GM18519 (cell line): ENCODE results near the gene NAT14.

Experiments
- ATAC-seq: cut with Tn5 transposase; IDR thresholded peaks from one replicate; pipeline ENCODE4 v1.9.1; 2021; ENCODE audit warnings: mild to moderate bottlenecking, moderate library complexity; ENCODE audit not compliant: unreplicated experiment, low FRiP score

The NAT14 gene

DNA sequence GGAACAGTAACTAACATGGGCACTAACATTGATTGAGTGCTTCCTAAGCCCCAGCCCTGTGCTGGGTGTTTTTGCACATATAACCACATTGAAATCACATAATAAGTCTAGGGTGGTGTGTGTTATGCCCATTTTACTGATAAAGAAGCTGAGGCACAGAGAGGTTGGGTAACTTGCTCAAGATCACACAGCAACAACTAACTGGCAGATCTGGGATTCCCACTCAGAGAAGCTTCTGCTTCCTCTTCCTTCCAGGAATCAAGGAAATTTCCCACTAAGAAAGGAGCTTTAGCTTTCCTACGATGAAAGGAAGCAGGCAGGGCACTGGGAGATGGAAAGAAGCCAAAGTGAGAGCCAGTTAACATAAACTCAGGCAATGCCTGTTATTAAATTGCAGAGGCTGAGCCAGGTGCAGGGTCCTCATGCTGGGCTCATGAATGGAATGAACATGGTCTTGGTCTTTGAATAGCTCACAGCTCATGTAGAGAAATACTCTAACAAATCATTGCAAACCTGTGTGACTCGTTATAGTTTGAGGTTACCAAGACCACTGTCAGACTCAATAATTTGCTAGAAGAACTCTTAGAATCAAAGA, 13.4 kb downstream of the NAT14 start:
- ATAC-seq: no peak

DNA sequence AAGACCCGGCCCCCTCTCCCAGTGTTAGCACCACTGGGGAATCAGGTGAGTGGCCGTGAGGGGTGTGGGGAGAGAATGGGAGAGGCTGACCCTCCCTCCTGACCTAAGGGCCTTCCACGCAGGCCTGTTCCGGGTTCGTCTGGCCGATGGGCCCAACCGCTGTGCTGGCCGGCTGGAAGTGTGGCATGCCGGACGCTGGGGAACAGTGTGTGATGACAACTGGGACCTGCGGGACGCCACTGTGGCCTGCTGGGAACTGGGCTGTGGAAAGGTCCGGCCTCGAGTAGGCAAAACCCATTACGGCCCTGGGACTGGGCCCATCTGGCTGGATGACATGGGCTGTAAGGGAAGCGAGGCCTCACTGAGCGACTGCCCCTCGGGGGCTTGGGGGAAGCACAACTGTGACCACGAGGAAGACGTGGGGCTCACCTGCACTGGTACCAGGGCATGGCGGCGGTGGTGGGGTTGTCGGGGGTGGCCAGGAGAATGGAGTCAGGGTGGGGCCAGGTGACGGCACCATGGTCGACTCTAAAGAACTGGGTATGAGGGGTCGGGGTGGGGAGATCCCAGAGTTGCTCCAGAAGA, 15.5 kb downstream of the NAT14 start:
- ATAC-seq: no peak

DNA sequence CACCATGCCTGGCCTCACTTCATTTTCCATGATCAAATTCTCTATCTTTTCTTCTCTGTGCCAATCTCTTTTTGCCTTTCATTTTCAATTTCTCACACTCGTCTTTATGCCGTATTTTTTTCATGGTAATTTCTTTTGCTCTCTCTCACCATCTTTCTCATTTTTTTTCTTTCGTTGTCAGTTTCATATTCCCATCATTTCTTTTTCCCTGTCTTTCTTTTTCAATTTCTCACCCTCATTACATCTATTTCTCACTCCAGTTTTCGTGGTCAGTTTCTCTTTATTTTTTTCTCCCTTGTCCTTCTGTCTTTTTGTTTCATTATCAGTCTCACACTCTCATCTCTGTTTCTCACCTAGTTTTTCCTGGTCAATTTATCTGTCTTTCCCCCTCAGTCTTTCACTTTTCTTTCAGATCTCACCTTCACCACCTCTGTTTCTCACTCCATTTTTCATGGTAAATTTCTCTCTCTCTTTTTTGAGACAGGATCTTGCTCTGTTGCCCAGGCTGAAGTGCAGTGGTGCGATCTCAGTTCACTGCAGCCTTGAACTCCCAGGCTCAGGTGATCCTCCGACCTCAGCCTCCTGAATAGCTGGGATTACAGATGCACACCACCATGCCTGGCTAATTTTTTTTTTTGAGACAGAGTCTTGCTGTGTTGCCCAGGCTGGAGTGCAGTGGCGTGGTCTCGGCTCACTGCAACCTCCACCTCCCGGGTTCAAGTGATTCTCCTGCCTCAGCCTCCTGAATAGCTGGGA, 17.4 kb downstream of the NAT14 start:
- no peak for ATAC-seq

DNA sequence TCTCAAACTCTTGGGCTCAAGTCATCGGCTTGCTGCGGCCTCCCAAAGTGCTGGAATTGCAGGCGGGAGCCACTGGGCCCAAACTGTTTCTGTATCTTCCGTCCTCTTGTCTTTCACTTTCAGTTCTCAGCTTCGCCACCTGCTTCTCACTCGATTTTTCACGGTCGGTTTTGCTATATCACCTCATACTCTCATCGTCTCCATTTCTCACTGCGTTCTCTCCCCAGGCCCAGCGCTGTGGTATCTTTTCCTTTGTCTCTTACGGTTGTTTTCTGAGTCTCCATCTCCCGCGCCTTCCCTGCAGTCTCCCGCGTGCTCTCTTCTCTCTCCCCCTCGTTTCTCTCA, 18.1 kb downstream of the NAT14 start:
- no peak for ATAC-seq

DNA sequence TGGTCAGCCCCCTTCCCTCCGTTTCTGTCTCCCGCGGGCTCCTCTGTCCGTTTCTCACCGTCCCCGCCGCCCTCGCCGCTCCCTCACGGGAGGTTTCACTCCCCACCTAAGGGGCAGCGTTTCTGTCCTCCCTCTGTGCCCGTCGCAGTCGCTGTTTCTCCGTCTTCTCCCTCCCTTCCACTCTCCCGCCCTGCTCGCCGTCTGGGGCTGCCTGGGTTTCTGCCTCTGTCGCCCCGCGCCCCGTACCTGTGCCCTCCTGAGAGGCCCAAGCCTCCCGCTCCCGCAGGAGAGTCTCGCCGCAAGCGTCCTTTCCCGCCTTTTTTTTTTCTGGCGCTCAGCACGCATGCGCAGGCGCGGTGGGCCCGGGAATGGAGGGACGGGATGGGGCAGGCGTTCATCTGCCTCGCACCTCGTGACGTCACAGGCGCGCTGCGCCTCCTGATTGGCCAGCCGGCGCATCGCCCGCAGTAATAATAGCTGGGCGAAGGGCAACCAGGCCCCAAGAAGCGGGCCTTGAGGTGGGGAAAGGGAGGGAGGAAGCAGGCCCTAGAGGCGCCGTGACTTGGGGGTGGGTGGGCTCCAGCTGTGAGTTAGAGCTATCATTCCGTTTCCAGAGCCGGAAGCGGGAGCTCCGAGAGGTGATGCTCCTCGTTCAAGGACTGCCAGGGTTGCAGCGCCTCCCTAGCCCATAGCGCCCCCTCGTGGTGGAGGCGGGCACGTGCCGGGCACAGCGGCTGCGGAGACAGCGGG, 18.7 kb downstream of the NAT14 start:
- peak; percentile 84 for ATAC-seq

DNA sequence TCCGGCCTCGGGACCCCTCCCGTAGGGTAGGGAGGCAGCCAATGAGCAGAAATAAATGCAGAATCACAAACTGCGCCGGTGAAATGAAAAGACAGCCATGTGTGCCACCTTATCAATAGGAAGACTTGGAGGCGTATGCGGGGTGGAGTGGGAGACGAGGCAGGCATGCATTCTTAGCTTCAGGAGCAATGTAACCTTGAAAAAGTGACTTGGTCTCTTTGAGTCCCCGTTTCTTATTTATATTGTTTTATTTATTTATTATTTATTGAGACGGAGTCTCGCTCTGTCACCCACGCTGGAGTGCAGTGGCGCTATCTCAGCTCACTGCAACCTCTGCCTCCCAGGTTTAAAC, 19.2 kb downstream of the NAT14 start:
- no peak for ATAC-seq

DNA sequence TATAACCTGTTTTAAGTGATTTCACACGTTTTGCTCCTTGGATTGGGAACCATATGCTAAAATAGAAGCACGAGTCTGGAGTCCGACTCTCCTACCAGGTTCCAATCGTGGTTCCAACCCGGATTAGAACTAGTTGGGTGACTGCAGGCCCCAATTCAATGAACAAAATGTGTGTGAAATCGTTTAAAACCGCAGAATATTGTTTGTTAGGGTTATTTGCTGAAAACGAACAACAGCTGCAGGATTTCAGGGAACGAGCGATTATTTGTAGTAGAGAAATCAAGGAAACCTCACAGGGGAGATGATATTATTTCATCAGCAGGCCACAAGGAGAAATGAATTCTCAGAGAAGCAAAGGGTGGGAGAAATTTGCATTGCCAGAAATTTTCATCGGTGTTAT, 20.0 kb downstream of the NAT14 start:
- ATAC-seq: no peak

DNA sequence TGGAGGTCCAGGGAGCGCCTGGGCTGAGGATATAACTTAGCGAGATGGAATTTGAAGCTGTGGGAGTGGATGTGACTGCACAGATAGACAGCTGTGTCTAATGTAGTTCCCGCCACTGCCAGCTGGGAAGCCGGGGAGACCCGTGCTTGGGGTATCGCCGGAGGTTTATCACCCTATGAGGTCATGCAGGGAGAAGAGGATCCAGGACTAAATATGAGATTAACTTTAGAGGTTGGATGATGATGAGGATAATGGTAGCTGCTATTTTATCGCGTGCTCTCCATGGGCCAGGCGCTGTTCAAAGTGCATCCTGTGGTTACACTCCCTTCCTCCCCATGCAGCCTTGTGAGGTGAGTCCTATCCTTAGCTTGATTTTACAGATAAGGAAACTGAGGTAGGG, 23.1 kb downstream of the NAT14 start:
- ATAC-seq: no peak

DNA sequence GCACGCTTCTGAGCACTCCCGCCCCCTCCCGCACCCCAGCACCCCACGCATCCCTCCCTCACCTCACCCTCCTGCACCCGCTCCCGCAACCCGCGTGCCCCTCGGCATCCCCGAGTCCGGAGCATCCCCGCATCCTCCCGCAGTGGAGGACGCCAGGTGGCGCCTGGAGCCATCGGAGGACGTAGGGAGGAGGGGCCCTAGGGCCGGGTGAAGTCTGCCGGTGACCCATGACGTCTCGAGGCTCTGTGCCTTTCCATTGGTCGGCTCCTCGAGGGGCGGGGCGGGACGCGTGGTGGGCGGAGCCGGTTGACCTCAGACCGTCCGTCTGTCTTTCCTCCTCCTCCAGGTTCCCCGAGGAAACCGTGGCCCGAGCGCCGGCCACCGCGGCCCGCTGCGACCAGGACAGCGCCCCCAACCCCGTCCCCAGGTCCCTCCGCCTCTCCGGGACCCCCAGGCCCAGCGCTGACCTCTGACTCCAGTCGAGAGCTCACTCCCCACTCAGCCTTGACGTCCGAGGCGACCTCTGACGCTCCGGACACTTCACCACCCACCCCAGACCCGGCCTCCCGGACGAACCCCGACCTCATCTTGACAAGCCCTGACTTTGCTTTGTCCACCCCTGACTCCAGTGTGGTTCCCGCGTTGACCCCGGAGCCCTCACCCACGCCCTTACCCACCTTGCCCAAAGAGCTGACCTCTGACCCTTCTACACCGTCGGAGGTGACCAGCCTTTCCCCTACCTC, 32.1 kb downstream of the NAT14 start:
- peak; percentile 94 for ATAC-seq

DNA sequence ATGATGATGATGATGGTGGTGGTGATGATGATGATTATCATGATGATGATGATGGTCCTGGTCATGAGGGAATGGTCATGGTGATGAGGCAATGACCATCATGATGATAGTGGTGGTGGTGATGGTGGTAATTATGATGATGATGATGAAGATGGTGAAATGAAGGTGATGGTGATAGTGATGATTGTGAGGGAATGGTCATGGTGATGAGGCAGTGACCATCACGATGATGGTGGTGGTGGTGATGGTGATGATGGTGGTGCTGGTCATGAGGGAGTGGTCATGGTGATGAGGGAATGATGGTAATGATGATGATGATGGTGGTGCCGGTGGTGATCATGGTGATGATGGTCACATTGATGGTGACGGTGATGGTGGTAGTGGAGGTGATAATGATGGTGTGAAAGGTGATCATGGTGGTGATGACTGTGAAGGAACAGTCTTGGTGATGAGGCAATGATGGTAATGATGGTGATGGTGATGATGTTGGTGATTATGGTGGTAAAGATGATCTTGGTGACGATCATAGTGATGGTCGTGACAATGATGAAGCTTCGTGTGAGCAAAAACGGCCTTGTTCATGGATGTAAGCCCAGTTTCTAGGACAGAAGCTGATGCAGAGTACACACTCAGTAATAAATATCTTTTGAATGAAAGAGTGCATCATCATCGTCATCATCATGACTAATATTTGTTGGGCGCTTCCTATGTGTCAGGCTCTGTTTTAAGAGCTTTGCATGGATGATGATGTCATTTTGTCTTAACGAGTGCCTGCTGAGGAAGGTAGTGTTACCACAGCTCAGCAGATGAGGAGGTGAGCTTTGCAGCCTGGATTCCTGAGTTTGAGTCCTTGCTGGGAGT, 34.7 kb downstream of the NAT14 start:
- no peak for ATAC-seq

DNA sequence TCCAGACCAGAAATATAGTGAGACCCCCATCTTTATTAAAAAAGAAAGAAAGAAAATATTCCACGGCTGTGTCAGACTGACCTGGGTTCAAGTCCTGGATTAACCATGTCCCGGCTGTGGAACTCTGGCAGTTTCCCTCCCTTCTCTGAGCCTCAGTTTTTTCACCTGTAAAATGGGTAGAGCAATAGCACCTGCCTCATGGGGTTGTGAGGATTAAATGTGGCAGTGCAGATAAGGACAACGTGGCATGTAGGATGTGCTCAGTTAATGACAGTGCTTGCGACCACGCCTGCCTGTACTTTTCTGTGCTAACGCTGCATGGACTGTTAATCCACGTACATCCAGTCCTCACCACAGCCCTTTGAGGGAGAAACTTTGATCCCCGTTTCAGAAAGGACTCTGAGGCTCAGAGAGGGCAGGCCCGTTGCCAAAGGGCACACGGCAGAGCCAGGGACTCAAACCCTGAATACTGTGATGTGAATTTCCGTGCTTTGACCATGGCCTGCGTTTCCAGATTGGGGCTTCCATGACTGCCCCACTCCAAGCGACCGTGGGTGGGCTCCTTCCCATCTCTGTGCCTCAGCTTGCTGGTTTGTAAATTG, 35.8 kb downstream of the NAT14 start:
- no peak for ATAC-seq

DNA sequence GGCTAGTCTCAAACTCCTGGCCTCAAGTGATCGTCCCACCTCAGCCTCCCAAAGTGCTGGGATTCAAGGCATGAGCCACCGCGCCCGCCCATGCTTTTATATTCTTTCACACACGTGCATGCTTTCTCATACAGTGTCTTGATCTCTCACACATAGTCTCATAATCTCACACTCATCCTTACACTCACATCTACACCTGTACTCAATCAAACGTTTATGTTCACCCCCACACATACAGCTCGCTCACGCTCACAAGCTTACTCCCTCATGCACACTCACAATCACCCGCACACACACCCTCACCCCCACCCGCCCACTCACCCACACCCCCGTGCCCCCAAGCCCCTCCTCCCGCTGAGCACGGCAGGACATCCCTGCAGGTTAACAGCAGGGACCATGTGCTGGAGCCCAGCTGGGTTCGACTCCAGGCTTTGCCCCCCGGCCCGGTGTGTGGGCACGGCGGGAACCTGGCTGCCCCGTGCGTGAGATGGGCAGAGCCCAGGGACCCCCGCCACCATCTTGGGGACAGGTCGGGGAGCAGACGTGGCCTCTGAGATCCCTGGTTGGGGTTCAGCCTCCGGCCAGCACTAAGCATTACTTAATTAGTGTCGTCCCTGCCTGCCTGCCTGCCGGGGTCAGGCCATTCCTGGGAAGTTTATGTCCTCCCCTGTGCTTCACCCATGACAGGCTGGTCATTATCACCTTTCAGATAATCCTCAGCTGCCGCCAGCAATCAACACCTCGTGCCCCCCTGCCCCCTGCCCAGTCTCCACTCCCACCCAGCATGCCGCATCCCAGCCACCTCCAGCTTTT, 40.5 kb downstream of the NAT14 start:
- ATAC-seq: no peak

DNA sequence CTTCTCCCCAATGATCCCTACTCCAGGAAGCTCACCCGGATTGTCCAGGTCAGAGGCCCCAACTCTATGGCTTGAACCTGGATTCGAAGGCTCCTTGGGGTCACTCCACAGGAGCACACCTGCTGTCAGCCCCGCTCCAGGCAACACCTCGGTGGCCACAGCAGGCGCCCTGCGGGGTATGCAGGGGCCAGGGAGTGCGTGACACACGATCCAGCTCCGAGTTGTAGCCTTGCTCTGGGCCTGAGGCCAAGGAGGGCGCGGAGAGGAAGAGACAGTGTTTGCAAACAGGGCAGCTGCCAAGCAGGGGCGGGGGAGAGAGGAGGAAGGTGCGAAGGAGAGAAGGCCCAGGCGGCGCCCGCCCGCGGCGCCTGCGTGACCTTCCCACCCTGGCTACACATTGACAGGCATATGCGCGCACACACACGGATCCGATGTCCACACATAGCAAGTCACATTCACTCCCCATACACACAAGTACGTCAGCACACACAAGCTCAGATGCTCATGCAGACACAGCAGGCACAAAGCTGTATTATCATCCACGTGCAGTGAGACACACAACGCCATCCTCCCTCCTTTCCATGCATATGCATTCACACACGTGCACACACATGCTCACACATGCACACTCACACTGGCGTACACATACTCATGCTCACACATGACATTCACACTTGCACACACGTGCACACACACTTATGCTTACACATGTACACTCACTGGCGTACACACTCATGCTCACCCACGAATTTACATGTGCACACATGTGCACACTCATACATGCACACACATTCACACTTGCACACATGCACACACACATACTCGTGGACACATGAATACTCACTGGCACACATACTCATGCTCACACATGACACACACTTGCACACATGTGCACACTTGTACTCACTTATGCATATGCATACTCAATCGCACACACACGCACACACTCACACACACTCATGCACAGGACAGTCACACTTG, 41.5 kb downstream of the NAT14 start:
- ATAC-seq: no peak

DNA sequence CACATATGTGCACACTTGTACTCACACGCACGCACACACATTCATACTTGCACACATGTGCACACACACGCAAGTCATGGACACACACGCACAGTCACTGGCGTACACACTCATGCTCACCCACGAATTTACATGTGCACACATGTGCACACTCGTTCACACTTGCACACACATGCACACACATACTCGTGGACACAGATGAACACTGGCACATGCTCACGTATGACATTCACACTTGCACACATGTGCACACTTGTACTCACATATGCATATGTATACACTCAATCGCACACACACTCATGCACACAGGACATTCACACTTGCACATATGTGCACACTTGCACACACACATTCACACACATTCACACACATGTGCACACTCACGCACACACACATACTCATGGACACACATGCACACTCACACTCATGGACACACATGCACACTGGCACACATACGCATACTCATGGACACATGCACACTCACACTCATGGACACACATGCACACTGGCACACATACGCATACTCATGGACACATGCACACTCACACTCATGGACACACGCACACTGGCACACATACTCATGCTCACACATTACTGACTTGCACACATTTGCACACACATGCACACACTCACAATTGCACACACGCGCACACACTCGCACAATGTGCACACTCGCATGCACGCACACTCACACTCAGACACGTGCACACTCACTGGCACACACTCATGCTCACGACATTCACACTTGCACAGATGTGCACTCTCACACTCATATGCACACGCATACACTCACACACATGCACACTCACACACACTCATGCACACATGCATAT, 42.4 kb downstream of the NAT14 start:
- no peak for ATAC-seq

DNA sequence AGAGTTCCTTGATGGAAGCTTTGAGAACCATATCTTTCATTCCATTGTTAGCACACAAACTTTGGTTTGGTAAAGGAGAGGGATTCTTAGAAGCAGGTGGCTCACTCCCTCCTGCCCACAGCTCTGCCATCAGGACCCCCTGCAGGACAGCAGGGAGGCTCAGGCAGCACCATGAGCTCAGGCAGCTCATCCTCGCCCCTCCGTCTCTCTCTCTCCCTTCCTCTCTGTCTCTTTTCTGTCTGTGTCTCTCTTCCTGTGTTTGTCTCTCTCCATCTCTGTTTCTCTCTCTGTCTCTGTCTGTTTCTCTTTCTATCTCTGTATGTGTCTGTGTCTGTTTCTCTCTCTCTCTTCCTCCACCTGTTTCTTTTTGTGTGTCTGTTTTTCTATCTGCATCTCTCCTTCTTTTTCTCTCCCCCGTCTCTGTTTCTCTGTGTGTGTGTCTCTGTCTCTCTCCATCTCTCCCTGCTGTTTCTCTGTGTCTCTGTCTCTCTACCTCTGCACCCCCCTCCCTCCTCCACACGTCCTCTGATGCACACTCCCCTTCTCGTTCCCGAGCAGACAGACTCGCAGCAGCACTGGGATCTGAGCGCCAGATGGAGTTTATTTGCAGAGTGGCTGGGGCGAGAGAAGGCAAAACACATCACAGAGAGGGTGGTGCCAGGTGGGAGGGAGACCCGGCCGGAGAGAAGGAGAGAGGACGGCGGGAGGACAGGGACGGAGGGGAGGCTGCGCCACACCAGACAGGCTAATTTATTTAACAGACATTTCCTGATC, 43.2 kb downstream of the NAT14 start:
- ATAC-seq: no peak

DNA sequence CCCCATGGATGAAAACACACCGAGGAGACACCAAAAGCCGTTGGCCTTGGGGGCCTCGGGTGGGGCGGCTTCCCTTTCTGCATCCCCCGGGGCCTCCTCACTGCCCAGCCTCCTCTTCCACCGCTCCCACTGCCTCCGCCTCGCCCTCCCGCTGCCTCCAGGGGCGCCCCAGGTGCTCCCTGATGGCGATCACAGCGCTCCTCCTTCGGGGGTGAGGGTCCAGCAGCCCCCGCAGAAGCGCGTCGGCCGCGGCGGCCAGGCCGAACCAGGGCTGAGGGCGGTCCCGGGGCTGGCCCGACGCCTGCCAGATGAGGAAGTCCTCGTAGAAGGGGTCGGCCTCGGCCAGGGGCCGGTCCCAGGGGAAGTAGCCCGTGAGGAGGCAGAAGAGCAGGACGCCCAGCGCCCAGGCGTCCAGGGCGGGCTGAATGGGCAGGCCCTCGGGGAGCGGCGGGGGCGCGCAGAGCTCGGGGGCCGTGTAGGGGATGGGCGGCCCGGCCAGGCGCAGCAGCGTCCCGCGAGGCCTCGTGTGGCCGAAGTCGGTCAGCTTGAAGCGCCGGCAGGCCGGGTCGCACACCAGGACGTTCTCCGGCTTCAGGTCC, 44.7 kb downstream of the NAT14 start:
- no peak for ATAC-seq
